Prostate gland (tissue), 2 donors: ENCODE results near the gene FBXW8. TPM values are rescaled to one million over a fixed set of nuclear protein-coding genes. Genes with fewer than 3 reads are reported as not detected.
A peak's percentile ranks its signal among the peaks of the same experiment; 100 is the strongest.

ENCODE experiments used
- DNase-seq: peaks from one replicate; pipeline ENCODE4 v3.0.0-alpha.2; 2019; ENCODE audit warnings: low spot score
- H3K27ac ChIP-seq, 2 donors: fragments of 200-600 bp; sonication (generic); 2 replicates each; pipeline ENCODE4 v1.5.1; 2017 to 2019
- H3K27me3 ChIP-seq: fragments of 200-600 bp; sonication (generic); replicated peaks from 2 replicates; pipeline ENCODE4 v1.5.1; 2019; ENCODE audit not compliant: insufficient read depth
- H3K36me3 ChIP-seq, 2 donors: fragments of 200-600 bp; sonication (generic); 1 replicate in 1 of 2; 2 replicates in 1 of 2; pipeline versions ENCODE4 v1.5.1 to v1.8.1; 2017 to 2019
- H3K4me1 ChIP-seq: fragments of 200-600 bp; sonication (generic); replicated peaks from 2 replicates; pipeline ENCODE4 v1.5.1; 2019
- H3K4me3 ChIP-seq, 2 donors: fragments of 200-600 bp; sonication (generic); 2 replicates each; pipeline ENCODE4 v1.5.1; 2017 to 2019
- H3K9me3 ChIP-seq: fragments of 200-600 bp; sonication (generic); 2 replicates; pipeline ENCODE4 v1.5.1; 2017
- POLR2A ChIP-seq: fragments of 450-650 bp; IDR thresholded peaks from one replicate; pipeline ENCODE4 v1.6.1; 2016; ENCODE audit warnings: antibody characterized with exemption, mild to moderate bottlenecking
- POLR2AphosphoS5 ChIP-seq: sonication (generic); formaldehyde crosslinking; IDR thresholded peaks from one replicate; pipeline ENCODE4 v1.6.1; 2017; ENCODE audit warnings: antibody characterized with exemption
- WGBS: methylation state at CpG from one replicate; pipeline ENCODE4 v1.1.5; 2018; 5-methylcytosine and 5-hydroxymethylcytosine counted together
- intact Hi-C: fragments of 100-400 bp; cut with DNase I; formaldehyde crosslinking; loops from one replicate; pipeline ENCODE4 v1.14.2; 2022
- total RNA-seq, 2 donors: library from RNA; depleted of rRNA; stranded (reverse); fragments of >200 nt; gene quantifications; one replicate each; pipeline ENCODE4 v1.1.0, GENCODE V29; 2016
- TF ChIP-seq, protein P1 (sequence below), 4 experiments: fragments of 200-600 bp in 2 of 4; fragments of 450-650 bp in 2 of 4; sonication (generic) in 2 of 4; IDR thresholded peaks; 1 replicate in 3 of 4; 2 replicates in 1 of 4; pipeline ENCODE4 v1.5.1; 2016 to 2019; ENCODE audit warnings: antibody characterized with exemption in 4 of 4, mild to moderate bottlenecking in 2 of 4, moderate library complexity in 2 of 4

The FBXW8 gene
- total RNA-seq, 2 donors from 2014 or later, result 20.8 to 26.7 TPM

DNA sequence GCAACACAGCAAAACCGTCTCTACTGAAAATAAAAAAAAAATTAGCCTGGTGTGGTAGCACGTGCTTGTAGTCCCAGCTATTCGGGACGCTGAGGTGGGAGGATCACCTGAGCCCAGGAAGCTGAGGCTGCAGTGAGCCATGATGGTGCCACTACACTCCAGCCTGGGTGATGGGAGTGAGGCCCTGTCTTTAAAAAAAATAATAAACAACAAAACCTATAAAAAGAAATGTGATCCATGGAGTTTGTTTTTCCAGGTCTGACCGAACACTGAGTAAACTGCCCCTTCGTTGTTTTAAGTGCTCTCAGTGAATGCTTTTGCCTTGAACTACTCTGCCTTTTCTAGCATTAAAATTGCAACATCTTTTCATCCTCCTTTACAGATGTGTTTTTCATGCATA is 111.7 kb downstream of the FBXW8 start:
- peaks cover 6% of the 10 kb centered on the region for H3K4me1 ChIP-seq
- peaks cover 0 to 6% of the 10 kb centered on the region in 2 donors for H3K36me3 ChIP-seq
- H3K27ac ChIP-seq, result no peak overlapping the region
- H3K27me3 ChIP-seq, result no peaks in the 10 kb centered on the region
- no peak overlapping the region for H3K4me3 ChIP-seq
- H3K9me3 ChIP-seq, result no peaks in the 10 kb centered on the region
- TF ChIP-seq POLR2A (no peak), POLR2AphosphoS5 (peak; percentile 21)
- WGBS, result 74% methylated on average over 6 of the region's 6 CpGs
- DNase-seq, result no peak
- intact Hi-C loops, result loop anchor here (10.0 kb wide), 1 partner anchor 318 kb away; no protein-coding TSS in a partner anchor

DNA sequence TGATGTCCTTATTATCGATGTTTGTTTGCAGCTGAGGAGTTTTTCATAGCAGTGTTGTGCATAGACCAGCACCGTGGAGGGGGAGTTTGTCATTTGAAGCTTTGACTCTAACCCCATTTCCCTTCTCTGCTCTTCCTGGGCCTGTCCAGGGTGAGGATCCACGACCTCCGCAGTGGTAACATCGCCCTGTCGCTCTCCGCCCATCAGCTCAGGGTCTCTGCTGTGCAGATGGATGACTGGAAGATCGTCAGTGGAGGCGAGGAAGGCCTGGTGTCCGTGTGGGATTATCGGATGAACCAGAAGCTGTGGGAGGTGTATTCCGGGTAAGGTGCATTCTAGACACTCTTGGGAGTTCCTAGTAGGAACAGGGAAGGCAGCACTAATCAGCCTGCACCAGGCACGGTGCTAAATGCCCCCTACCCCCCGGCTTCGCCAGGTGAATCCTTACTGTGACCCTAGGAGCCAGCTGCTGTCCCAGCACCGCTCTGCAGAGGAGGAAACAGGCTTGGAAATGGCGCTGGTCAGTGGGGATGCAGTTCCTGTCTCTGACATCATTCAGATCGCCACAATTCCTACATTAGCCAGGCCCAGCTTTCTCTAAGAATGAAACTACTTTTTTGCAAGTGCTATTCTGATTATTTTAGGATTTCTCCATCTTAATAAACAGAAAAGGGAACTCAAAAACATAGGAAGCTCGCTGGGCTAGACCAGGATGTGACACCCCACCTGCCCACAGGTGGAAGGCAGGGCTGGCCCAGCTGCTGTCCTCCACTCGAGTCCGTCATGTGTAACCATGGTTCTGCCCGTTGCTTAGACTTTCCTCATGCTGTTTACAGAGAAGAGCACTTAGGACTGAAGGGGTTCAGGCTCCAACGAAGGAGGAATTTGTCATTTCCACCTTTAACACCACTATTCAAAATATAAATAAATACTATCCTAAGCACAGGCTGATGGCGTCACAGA is 113.5 kb downstream of the FBXW8 start:
- 93% methylated on average over 24 of the region's 24 CpGs for WGBS
- DNase-seq, result no peak
- Histone ChIP-seq H3K36me3 (peaks cover 0 to 6% of the 10 kb centered on the region in 2 donors), H3K4me3 (no peak overlapping the region), H3K27me3 (no peaks in the 10 kb centered on the region), H3K9me3 (no peaks in the 10 kb centered on the region), H3K4me1 (peaks cover 6% of the 10 kb centered on the region), H3K27ac (no peak overlapping the region)
- TF ChIP-seq POLR2A (no peak), POLR2AphosphoS5 (no peak)
- TF ChIP-seq, protein P1, sequence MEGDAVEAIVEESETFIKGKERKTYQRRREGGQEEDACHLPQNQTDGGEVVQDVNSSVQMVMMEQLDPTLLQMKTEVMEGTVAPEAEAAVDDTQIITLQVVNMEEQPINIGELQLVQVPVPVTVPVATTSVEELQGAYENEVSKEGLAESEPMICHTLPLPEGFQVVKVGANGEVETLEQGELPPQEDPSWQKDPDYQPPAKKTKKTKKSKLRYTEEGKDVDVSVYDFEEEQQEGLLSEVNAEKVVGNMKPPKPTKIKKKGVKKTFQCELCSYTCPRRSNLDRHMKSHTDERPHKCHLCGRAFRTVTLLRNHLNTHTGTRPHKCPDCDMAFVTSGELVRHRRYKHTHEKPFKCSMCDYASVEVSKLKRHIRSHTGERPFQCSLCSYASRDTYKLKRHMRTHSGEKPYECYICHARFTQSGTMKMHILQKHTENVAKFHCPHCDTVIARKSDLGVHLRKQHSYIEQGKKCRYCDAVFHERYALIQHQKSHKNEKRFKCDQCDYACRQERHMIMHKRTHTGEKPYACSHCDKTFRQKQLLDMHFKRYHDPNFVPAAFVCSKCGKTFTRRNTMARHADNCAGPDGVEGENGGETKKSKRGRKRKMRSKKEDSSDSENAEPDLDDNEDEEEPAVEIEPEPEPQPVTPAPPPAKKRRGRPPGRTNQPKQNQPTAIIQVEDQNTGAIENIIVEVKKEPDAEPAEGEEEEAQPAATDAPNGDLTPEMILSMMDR (IDR thresholded peaks at IDR 0.05), result no peak
- intact Hi-C loops, result loop anchor here (2.0 to 10.0 kb wide), 2 partner anchors 97 to 319 kb away; no protein-coding TSS in a partner anchor

- TF ChIP-seq POLR2AphosphoS5, result no peak
- no peak for TF ChIP-seq POLR2A
- TF ChIP-seq, protein P1 (IDR thresholded peaks at IDR 0.05), result no peak
- intact Hi-C loops, result loop anchor here (2.0 to 10.0 kb wide), 2 partner anchors 96 to 320 kb away; no protein-coding TSS in a partner anchor
- Histone ChIP-seq H3K4me1 (peaks cover 6% of the 10 kb centered on the region), H3K9me3 (no peaks in the 10 kb centered on the region), H3K27ac (no peak overlapping the region), H3K27me3 (no peaks in the 10 kb centered on the region), H3K36me3 (peaks cover 0 to 6% of the 10 kb centered on the region in 2 donors), H3K4me3 (no peak overlapping the region)
- no peak for DNase-seq
- WGBS, result 82% methylated on average over 10 of the region's 10 CpGs
These were observed 114.3 kb downstream of the FBXW8 start for GRCh38 chr12:117024961-117025480.

DNA sequence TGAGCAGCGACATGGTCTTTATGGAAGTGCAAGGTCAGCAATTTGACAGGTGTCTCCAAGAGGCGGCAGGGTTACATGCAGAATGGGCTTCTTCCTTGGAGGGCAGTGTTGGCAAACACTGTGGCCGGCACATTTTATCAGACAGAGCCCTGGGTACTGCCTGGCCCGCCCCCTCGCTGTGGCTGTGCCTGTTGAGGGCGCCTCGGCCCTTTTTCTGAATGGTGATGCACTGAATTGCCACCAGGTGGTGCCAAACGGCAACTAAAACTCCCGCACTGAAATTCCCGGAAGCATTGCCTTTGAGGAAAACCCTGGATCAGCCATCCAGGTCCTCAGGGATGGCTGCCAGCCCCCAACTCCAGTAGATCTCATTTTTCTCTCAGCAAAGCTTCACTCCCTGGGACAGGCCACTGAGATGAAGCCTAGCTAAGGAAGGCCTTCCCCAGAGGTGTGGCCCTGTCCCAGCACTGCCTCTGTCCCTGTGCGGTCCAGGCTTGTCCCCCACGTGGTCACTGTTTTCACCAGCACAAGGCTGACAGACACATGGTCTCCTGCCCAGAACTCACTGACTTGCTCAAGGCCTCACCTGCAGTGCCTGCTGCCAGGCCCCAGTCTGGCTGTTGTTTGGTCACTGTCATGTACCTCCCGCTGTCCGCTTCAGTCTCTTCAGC is 114.9 kb downstream of the FBXW8 start:
- DNase-seq, result peak; percentile 80
- H3K27me3 ChIP-seq, result no peaks in the 10 kb centered on the region
- H3K9me3 ChIP-seq, result no peaks in the 10 kb centered on the region
- 26% methylated on average over 14 of the region's 14 CpGs for WGBS
- no peak overlapping the region for H3K4me3 ChIP-seq
- H3K27ac ChIP-seq, result no peak overlapping the region
- TF ChIP-seq, protein P1 (IDR thresholded peaks at IDR 0.05), result peak; percentile 77 to 97 (median 96)
- TF ChIP-seq POLR2A (no peak), POLR2AphosphoS5 (peak; percentile 68)
- H3K36me3 ChIP-seq, result peaks cover 0 to 6% of the 10 kb centered on the region in 2 donors
- intact Hi-C loops, result loop anchor here (2.0 to 10.0 kb wide), 2 partner anchors 95 to 321 kb away; no protein-coding TSS in a partner anchor
- peaks cover 6% of the 10 kb centered on the region for H3K4me1 ChIP-seq

DNA sequence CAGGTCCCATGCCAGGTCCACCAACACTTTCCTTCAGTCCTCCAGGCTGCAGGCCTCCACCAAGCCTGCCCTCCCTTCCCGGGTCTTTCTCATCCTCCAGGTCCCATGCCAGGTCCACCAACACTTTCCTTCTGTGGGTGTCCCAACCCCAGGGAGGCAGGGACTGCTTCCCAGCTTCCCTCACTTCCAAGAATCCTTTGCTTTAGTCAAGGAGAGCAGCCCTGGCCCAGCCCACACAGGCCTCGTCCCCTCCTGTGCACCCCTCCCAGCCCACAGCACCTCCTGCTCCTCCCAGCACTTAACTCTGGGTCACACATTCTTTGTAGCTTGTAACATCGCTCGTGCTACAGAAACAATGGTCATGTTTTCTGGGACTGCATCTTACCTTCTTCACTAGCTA is 115.6 kb downstream of the FBXW8 start:
- H3K9me3 ChIP-seq, result no peaks in the 10 kb centered on the region
- 69% methylated on average over 4 of the region's 4 CpGs for WGBS
- H3K27ac ChIP-seq, result no peak overlapping the region
- DNase-seq, result no peak
- no peak overlapping the region for H3K4me3 ChIP-seq
- intact Hi-C loops, result loop anchor here (10.0 kb wide), 1 partner anchor 322 kb away; no protein-coding TSS in a partner anchor
- peaks cover 6% of the 10 kb centered on the region for H3K4me1 ChIP-seq
- H3K27me3 ChIP-seq, result no peaks in the 10 kb centered on the region
- H3K36me3 ChIP-seq, result peaks cover 0 to 6% of the 10 kb centered on the region in 2 donors
- TF ChIP-seq, protein P1 (IDR thresholded peaks at IDR 0.05), result no peak
- TF ChIP-seq POLR2AphosphoS5 (no peak), POLR2A (no peak)
